Upper lobe of left lung (tissue), 4 donors: ENCODE data around the gene MARCO.

Experiments
- CTCF ChIP-seq, 6 experiments: fragments of 450-650 bp in 4 of 6; fragments of 200-600 bp in 2 of 6; sonication (generic) in 2 of 6; IDR thresholded peaks; one replicate each; pipeline ENCODE4 v1.5.1; 2016 to 2019; ENCODE audit warnings: antibody characterized with exemption in 6 of 6
- POLR2A ChIP-seq, 4 donors: fragments of 450-650 bp; IDR thresholded peaks; one replicate each; pipeline ENCODE4 v1.5.1; 2016 to 2017; ENCODE audit warnings: antibody characterized with exemption in 4 of 4, mild to moderate bottlenecking in 2 of 4
- POLR2AphosphoS5 ChIP-seq, 2 donors: sonication (generic); formaldehyde crosslinking; IDR thresholded peaks; one replicate each; pipeline ENCODE4 v1.5.1; 2017; ENCODE audit warnings: antibody characterized with exemption in 2 of 2

GRCh38 chr2:118975133-118975532 lies 33.1 kb downstream of the MARCO start:
- TF ChIP-seq POLR2A (IDR thresholded peaks at IDR 0.05) (no peak), CTCF (IDR thresholded peaks at IDR 0.05) (no peak), POLR2AphosphoS5 (IDR thresholded peaks at IDR 0.05) (no peak)
